Loucy (cell line): ENCODE measurements around the gene IL10RB.

Experiments
- H2AFZ ChIP-seq: fragments of 200-600 bp; sonication (generic); 2 replicates; pipeline ENCODE4 v1.6.0; 2016; ENCODE audit warnings: antibody characterized with exemption, mild to moderate bottlenecking, low read length, moderate library complexity
- H3F3A ChIP-seq: fragments of 200-600 bp; 2 replicates; pipeline ENCODE4 v1.6.0; 2016; ENCODE audit warnings: antibody characterized with exemption, low read depth, mild to moderate bottlenecking
- H3K27me3 ChIP-seq: fragments of 200-600 bp; sonication (generic); 2 replicates; pipeline ENCODE4 v1.6.1; 2014; ENCODE audit warnings: low read length, mild to moderate bottlenecking; ENCODE audit not compliant: insufficient read depth, poor library complexity, severe bottlenecking
- H3K36me3 ChIP-seq: fragments of 200-600 bp; sonication (generic); 2 replicates; pipeline ENCODE4 v1.6.1; 2016; ENCODE audit warnings: low read length; ENCODE audit not compliant: insufficient read depth
- H3K4me1 ChIP-seq: fragments of 200-600 bp; sonication (generic); 2 replicates; pipeline ENCODE4 v1.5.1; 2014; ENCODE audit warnings: low read length, mild to moderate bottlenecking; ENCODE audit not compliant: insufficient read depth, poor library complexity, severe bottlenecking
- H3K4me2 ChIP-seq: fragments of 200-600 bp; sonication (generic); 2 replicates; pipeline ENCODE4 v1.6.0; 2014; ENCODE audit warnings: antibody characterized with exemption, low read length, low read depth, mild to moderate bottlenecking; ENCODE audit not compliant: poor library complexity, severe bottlenecking
- H3K4me3 ChIP-seq: fragments of 200-600 bp; sonication (generic); 2 replicates; pipeline ENCODE4 v1.5.1; 2014; ENCODE audit warnings: low read length, mild to moderate bottlenecking, mixed read lengths; ENCODE audit not compliant: poor library complexity, severe bottlenecking
- H3K79me2 ChIP-seq: fragments of 200-600 bp; sonication (generic); 2 replicates; pipeline ENCODE4 v1.6.1; 2014; ENCODE audit warnings: low read length; ENCODE audit not compliant: insufficient read depth
- H3K9ac ChIP-seq: fragments of 200-600 bp; sonication (generic); 2 replicates; pipeline ENCODE4 v1.6.0; 2014; ENCODE audit warnings: mild to moderate bottlenecking, low read depth, low read length, moderate library complexity; ENCODE audit not compliant: poor library complexity, severe bottlenecking
- H3K9me2 ChIP-seq: fragments of 200-600 bp; sonication (generic); replicated peaks from 2 replicates; pipeline ENCODE4 v1.6.1; 2016; ENCODE audit warnings: low read depth, low read length, mixed read lengths
- H3K9me3 ChIP-seq: fragments of 200-600 bp; sonication (generic); 2 replicates; pipeline ENCODE4 v1.6.1; 2014; ENCODE audit warnings: mild to moderate bottlenecking, antibody characterized with exemption, low read length, low read depth; ENCODE audit not compliant: insufficient read depth
- H4K20me1 ChIP-seq: fragments of 200-600 bp; sonication (generic); 2 replicates; pipeline ENCODE4 v1.6.0; 2014; ENCODE audit warnings: antibody characterized with exemption, low read length, mild to moderate bottlenecking; ENCODE audit not compliant: insufficient read depth, poor library complexity, severe bottlenecking
- EZH2phosphoT487 ChIP-seq: fragments of 200-600 bp; IDR thresholded peaks from 2 replicates; pipeline ENCODE4 v1.6.1; 2018; ENCODE audit warnings: antibody characterized with exemption, mild to moderate bottlenecking, moderate library complexity, borderline replicate concordance
- TF ChIP-seq, protein P1 (sequence below): fragments of 200-600 bp; sonication (generic); conservative IDR thresholded peaks from 2 replicates; pipeline ENCODE4 v1.5.1; 2014; ENCODE audit warnings: mild to moderate bottlenecking, antibody characterized with exemption, low read length

IL10RB gene

DNA sequence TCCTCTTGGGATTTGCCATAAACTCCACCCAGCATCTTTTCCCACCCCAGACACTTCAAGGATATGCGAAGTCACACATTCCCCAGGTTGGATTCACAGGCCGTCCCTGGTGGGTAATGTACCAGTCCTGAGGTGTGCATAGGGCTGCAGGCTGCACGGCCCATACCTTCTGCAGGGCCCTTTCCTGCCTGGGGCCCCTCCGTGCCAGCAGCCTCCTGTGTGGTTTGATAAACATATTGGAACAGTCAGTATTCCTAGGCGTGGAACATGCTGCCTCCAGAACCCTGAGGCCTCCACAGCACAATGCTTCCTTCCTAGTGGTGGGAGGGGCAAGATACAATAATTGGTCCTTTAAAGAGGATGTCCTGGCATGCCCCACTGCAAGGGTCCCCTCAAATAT lies 26.6 kb downstream of the IL10RB start:
- Histone ChIP-seq H3K9me2 (no peaks in the 10 kb centered on the region), H4K20me1 (no peaks in the 10 kb centered on the region), H3K4me3 (no peak overlapping the region), H3K4me1 (no peaks in the 10 kb centered on the region), H3K27me3 (no peaks in the 10 kb centered on the region), H3K4me2 (no peak overlapping the region), H2AFZ (no peak overlapping the region), H3K9ac (no peak overlapping the region), H3K9me3 (no peaks in the 10 kb centered on the region), H3K36me3 (no peaks in the 10 kb centered on the region), H3K79me2 (no peaks in the 10 kb centered on the region), H3F3A (no peaks in the 10 kb centered on the region)
- TF ChIP-seq, protein P1, sequence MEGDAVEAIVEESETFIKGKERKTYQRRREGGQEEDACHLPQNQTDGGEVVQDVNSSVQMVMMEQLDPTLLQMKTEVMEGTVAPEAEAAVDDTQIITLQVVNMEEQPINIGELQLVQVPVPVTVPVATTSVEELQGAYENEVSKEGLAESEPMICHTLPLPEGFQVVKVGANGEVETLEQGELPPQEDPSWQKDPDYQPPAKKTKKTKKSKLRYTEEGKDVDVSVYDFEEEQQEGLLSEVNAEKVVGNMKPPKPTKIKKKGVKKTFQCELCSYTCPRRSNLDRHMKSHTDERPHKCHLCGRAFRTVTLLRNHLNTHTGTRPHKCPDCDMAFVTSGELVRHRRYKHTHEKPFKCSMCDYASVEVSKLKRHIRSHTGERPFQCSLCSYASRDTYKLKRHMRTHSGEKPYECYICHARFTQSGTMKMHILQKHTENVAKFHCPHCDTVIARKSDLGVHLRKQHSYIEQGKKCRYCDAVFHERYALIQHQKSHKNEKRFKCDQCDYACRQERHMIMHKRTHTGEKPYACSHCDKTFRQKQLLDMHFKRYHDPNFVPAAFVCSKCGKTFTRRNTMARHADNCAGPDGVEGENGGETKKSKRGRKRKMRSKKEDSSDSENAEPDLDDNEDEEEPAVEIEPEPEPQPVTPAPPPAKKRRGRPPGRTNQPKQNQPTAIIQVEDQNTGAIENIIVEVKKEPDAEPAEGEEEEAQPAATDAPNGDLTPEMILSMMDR = no peak
- no peak for TF ChIP-seq EZH2phosphoT487

- Histone ChIP-seq H3K9ac (no peak overlapping the region), H4K20me1 (no peaks in the 10 kb centered on the region), H3K4me3 (no peak overlapping the region), H2AFZ (no peak overlapping the region), H3K4me2 (no peak overlapping the region), H3K9me2 (no peaks in the 10 kb centered on the region), H3K36me3 (no peaks in the 10 kb centered on the region), H3F3A (no peaks in the 10 kb centered on the region), H3K79me2 (no peaks in the 10 kb centered on the region), H3K9me3 (no peaks in the 10 kb centered on the region), H3K4me1 (no peaks in the 10 kb centered on the region), H3K27me3 (no peaks in the 10 kb centered on the region)
- TF ChIP-seq EZH2phosphoT487 = no peak
- TF ChIP-seq, protein P1 = no peak
These were observed 27.0 kb downstream of the IL10RB start for GRCh38 chr21:33293136-33293535.

DNA sequence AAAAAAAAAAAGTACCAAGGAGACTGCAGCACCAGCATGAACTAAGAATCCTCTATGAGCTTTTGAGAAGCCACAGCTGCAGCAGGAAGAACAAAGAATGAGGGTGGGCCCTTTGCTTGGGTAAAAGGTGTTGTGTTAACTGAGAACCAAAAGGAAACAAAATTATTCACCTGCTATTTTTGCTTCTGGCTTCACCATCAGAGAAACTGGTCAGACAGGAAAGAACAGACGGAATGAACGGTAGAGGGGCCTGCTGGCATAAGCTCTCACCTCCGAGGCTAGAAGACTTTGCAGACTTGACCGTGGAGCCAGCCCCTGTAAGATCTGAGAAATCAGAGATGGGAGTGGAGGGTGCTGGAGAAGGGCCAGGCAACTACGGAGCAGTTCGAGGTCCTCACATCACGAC lies 27.6 kb downstream of the IL10RB start:
- Histone ChIP-seq H3F3A (no peaks in the 10 kb centered on the region), H2AFZ (no peak overlapping the region), H3K9me2 (no peaks in the 10 kb centered on the region), H3K79me2 (no peaks in the 10 kb centered on the region), H4K20me1 (no peaks in the 10 kb centered on the region), H3K27me3 (no peaks in the 10 kb centered on the region), H3K4me1 (peaks cover 2% of the 10 kb centered on the region), H3K9me3 (no peaks in the 10 kb centered on the region), H3K36me3 (no peaks in the 10 kb centered on the region), H3K4me2 (no peak overlapping the region), H3K4me3 (no peak overlapping the region), H3K9ac (no peak overlapping the region)
- TF ChIP-seq EZH2phosphoT487 = no peak
- TF ChIP-seq, protein P1 = no peak
